GM18870 (cell line): Measurements from ENCODE around the gene PCSK7.
"Not testable (repeated sequence)": the region's sequence is repeated elsewhere in the genome, so short reads cannot be mapped to it uniquely, and the experiment has no call there.

Source experiments
- ATAC-seq: cut with Tn5 transposase; IDR thresholded peaks from one replicate; pipeline ENCODE4 v1.9.1; 2021; ENCODE audit warnings: moderate library complexity; ENCODE audit not compliant: unreplicated experiment

Gene PCSK7

GRCh38 chr11:117186431-117186761 is 45.5 kb downstream of the PCSK7 start:
- ATAC-seq, result no peak

DNA sequence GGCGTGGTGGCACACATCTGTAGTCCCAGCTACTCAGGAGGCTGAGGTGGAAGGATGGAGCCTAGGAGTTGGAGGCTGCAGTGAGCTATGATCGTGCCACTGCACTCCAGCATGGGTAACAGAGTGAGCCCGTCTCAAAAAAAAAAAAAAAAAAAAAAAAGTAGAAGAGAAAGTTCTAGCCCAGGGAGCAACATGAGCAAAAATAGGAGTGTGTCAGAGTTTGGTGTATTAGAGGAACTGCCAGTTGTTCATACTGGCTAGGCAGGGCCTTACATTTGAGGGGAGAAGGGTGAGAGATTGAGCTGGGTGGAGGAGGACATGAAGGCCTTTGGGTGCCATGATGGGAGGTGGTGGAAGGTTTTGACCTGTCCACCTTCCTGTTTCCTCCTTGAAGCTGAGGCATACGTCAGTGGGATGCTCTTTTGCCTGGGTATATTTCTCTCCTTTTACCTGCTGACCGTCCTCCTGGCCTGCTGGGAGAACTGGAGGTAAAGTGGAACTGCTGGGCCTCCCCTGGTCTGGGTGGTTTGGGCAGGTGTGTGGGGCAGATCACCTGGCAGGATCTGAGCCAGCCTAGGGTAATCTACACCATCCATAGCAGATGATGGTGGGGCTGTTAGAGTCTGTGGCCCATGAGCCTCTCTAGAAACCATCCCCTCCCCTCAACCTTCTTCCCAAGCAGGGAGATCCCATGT is 46.0 kb downstream of the PCSK7 start:
- no peak for ATAC-seq

DNA sequence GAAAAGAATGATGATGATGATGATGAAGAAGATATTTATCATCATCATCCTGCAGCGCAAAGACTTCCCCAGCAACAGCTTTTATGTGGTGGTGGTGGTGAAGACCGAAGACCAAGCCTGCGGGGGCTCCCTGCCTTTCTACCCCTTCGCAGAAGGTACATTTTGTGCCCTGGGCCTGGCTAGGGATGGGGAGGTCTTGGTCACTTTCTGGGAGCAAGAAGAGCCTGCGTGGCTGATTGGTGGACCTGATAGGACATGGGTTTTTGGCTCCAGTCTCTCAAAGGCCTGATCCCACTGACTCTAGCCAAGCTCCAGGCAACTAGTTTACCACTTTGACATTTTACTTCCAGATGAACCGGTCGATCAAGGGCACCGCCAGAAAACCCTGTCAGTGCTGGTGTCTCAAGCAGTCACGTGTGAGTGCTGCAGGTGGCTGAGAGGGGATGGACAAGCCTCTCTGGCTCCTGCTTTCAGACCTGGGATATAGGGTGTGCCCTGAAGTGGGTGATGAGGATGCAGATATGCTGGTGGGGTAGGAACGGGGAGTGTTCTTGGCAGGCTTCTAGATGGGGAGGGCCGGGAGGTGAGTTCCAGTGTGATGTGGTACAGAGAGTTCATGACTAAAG is 48.0 kb downstream of the PCSK7 start:
- ATAC-seq, result no peak

- ATAC-seq, result not testable (repeated sequence)
Observed at GRCh38 chr11:117183178-117183577, 48.7 kb downstream of the PCSK7 start.

GRCh38 chr11:117182551-117182935 is 49.3 kb downstream of the PCSK7 start:
- ATAC-seq, result no peak

DNA sequence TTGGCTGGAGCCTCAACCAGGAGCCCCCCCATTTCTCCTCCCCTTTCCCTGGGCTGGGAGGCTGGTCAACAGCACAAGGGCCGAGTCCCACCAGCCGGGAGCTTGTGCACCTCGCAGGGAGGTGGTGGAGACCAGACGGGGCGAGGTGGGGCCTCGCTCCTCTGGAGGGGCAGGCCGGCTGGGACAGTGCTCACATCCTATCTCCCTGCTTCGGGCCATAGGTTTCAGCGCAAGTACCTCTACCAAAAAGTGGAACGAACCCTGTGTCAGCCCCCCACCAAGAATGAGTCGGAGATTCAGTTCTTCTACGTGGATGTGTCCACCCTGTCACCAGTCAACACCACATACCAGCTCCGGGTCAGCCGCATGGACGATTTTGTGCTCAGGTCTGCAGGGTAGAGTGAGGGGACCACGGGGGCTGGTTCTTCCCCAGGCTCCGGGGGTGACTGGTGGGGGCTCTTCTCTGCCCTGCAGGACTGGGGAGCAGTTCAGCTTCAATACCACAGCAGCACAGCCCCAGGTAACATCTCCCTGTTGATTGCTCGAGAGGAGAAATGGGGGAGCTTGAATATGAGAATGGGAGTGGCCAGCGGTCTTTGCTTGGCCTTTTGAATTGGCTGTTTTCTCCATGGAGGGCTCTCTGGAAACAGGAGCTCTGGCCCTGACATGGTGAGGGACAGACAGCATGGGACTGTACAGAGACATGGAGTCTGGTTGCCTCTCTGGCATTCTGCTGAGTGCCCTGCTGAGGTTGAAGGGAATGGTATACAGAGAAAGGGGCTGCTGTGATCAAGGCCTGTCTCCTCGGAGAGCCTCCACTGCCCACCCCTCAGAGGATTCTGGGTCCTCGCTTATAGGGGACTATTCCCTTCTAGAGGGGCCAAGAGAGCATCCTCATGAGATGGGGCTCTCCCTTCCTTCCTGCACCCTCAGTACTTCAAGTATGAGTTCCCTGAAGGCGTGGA is 50.0 kb downstream of the PCSK7 start:
- no peak for ATAC-seq

- ATAC-seq, result no peak
Observed at GRCh38 chr11:117180661-117181585, 51.0 kb downstream of the PCSK7 start.

DNA sequence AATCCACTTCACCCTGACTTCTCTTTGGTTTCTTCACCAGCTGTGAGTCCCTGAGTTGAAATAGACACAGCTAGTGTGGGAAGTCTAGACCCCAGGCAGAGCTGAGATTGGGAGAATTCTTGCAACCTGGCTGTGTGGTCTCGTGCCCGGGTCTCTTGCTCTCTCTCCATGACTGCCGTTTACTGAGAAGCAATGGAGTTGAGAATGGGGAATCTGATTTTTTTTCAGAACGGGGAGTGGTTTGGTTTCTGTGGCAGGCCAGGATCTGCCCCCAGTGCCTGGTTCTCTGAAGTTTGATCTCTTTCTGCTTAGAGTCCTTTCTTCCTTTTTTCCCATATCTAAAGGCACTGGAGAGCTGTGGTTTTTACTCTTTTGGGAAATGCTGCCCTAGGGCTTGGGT is 51.9 kb downstream of the PCSK7 start:
- no peak for ATAC-seq

DNA sequence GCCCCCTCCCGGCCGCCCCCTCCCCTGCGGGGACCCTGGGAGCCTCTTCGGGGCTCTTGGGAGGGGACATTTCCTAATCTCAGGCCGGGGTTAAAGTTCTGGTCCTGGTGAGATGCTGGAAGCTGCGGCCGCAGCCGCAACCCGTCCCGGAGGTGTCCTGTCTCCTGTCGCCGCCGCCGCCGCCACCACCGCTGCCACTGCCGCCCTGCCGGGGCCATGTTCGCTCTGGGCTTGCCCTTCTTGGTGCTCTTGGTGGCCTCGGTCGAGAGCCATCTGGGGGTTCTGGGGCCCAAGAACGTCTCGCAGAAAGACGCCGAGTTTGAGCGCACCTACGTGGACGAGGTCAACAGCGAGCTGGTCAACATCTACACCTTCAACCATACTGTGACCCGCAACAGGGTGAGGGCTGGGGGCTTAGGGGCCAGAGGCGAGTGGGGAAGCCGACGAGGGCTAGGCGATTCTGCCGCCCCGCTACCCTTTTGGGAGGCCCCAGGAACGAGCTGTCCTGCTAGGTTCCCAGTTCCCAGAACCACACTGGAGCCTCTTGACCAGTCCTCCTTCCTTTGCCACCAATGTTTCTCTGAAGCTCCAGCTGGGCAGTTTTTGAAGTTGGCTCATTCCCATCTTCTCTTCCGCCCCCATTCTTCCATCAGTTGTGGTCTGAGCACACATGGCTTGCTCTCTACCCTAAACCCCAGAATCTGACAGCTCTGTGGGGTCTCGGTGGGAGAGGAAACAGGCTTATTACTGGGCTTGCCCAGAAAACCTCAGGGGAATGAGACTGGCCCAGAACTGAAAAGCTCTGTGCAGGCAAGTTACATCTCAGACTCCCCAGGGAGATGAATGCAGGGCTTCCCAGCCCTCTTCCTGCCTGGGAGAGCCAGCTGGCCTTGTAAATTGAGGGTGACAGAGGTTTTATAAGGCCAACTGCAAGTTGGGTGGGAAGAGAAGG is 52.5 kb downstream of the PCSK7 start:
- ATAC-seq, result no peak

DNA sequence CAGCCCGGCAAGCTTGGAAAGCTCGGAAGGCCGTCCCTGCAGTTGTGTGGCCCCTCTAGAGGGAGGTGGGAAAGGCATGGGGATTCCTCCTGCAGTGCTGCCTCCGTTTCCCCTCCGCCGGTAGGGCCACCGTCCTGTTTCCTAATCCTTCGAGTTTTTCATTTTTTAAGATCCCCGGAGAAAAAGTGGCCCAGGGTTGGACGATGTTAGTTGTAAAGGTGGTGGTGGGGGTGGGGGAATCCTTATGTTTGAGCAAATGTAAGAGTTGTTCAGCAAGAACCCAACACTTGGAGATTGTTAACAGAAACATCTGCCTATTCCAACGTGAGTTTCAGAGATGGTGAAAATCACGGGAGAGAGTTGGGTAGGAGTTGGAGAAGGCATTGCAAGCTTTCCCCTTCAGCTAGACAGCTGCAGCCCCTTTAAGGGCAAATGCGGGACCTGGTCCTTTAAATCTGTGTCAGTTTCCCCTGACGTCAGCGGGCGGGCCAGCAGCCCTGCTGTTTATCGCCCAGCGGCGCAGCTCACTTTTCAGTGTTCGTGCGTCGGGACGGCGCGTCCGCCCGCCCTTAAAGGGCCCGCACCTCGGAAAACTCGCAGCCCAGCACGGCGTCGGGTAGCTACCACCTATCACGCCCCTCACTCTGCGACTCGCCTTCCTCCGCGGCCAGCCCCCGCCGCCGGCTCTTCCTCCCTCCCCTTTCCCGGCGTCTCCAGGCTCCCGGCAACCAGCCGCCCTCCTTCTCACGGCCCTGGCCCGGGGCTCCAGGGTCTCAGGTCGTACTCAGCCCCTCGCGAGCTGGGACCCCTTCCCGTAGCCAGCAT is 53.5 kb downstream of the PCSK7 start, which contains the start of gene SIDT2:
TSS of gene SIDT2 (plus strand) at position 534 of the 825 bp plus-strand sequence. CDS start 521 bp downstream, outside the sequence.
- ATAC-seq, result peak; percentile 87

DNA sequence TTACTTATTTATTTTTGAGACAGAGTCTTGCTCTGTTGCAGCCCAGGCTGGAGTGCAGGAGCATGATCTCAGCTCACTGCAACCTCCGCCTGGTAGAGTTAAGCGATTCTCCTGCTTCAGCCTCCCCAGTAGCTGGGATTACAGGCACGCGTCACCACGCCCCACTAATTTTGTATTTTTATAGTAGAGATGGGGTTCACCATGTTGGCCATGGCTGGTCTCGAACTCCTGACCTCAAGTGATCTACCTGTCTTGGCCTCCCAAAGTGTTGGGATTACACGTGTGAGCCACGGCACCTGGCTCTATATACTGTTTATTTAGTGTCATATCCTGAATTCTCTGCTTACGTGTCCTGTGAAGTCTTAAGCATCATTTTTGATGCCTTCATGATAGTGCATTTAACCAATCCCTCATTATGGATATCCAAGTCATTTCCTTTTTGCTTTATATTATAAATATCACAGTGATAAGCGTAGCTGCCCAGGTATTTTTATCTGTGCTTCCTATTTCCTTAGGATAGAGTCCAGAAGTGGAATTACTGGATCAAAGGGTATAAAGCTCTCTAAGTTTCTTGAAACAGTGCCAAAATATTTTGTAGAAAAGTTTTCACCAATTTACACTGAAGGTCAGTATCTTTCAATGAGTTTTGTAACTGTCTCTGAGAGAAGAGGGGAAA is 54.2 kb downstream of the PCSK7 start:
- no peak for ATAC-seq

DNA sequence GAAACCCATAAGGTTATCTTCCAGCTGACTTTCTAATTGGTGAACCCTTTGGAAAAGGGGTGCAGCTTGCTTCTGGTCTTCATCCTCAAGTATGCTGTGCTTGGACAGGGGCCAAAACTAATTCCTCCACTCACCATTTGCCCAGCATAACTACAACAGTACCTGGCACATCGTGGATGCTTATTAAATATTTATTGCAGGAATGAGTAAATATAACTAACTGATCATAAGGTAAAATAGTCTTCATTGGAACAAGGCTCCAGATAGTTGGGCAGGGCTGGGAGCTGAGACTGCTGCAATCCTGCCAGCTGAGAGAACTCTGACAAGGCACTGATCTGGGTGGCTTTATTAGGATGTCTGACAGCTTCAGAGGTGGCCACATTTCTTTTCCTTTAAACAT is 55.7 kb downstream of the PCSK7 start:
- no peak for ATAC-seq

DNA sequence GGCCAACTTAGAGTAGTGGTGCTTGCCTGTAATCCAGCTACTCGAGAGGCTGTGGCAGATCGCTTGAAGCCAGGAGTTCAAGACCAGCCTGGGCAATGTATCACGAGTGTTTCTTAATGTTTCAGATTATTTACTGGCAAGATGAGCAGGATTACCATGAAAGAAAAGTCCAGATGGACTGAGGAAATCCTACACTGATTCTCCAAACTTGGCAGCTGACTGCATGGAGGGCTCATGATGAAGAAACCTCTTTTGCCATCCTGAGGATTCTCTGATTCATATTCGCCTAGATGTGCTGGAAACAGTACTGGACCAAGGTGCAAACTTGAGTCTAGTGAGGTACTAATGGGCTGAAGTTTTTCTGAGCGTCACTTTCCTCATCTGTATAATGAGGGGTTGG is 56.1 kb downstream of the PCSK7 start:
- ATAC-seq, result no peak

GRCh38 chr11:117175104-117175503 is 56.8 kb downstream of the PCSK7 start:
- no peak for ATAC-seq

DNA sequence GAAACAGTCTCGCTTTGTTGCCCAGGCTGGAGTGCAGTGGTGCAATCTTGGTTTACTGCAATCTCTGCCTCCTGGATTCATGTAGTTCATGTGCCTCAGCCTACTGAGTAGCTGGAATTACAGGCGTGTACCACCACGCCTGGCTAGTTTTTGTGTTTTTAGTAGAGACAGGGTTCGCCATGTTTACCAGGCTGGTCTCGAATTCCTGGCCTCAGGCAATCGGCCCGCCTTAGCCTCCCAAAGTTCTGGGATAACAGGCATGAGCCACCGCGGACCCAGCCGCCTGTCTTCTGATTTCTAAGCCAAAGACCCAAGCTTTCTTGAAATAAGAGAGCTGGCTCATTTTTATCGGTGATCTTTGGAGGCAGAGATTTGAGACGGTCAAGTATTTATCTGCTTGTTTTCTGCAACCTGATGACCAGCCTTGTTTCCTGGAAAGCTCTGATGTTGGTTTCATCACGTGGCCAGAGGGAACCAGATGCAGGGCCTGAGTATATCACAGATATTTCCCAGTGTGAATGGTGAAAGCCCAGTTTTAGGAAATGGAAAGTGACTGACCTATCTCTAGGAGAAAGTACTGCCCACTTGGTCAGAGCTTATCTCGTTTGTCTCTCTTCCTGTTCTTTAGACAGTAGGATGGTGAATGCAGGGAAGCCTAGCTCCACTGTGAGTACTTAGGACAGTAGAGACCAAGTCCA is 59.0 kb downstream of the PCSK7 start:
- no peak for ATAC-seq

- ATAC-seq, result no peak
Observed at GRCh38 chr11:117171404-117172061, 60.3 kb downstream of the PCSK7 start.

DNA sequence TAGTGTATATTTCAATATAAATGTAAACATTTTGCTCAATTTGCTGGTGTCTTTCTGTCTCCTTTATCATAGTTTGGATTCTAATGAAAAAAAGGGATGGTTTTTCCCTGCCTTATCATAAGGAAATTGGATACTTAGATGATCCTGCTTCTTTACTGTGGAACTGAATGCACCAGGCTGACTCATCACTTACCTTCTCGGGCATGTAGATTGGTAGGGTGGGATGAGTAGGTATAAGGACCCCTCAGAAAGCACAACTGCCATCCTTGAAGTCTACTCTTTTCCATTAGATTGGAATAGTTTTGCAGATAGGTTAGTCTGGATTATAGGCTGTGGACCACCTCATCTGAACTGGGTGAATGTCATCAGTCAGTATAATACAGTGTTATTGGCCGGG is 60.9 kb downstream of the PCSK7 start:
- no peak for ATAC-seq
